Tibial nerve (tissue), 4 donors: ENCODE measurements around the gene TAOK3. TPM values are rescaled to one million over a fixed set of nuclear protein-coding genes. Genes with fewer than 3 reads are reported as not detected.
A peak's percentile ranks its signal among the peaks of the same experiment; 100 is the strongest.

Source experiments
- DNase-seq, 2 donors: peaks; one replicate each; pipeline ENCODE4 v3.0.0-alpha.2; 2019; ENCODE audit warnings: low spot score in 2 of 2
- H3K27ac ChIP-seq, 4 donors: fragments of 200-600 bp; sonication (generic) in 3 of 4; one replicate each; pipeline ENCODE4 v1.5.1; 2017 to 2019; ENCODE audit warnings: mild to moderate bottlenecking in 1 of 4
- H3K27me3 ChIP-seq, 2 donors: fragments of 200-600 bp; sonication (generic) in 1 of 2; one replicate each; pipeline versions ENCODE4 v1.5.1 to v1.6.0; 2017 to 2019
- H3K36me3 ChIP-seq, 3 donors: fragments of 200-600 bp; sonication (generic); one replicate each; pipeline ENCODE4 v1.5.1; 2018 to 2019
- H3K4me1 ChIP-seq, 4 donors: fragments of 200-600 bp; sonication (generic) in 3 of 4; one replicate each; pipeline ENCODE4 v1.5.1; 2017 to 2019
- H3K4me3 ChIP-seq, 4 donors: fragments of 200-600 bp; sonication (generic) in 3 of 4; one replicate each; pipeline ENCODE4 v1.5.1; 2017 to 2019; ENCODE audit warnings: mild to moderate bottlenecking in 1 of 4, moderate library complexity in 1 of 4
- H3K9me3 ChIP-seq, 4 donors: fragments of 200-600 bp; sonication (generic) in 3 of 4; one replicate each; pipeline ENCODE4 v1.5.1; 2017 to 2019
- EP300 ChIP-seq, 2 donors: sonication (generic); formaldehyde crosslinking; IDR thresholded peaks; one replicate each; pipeline ENCODE4 v1.6.1; 2017; ENCODE audit warnings: antibody characterized with exemption in 2 of 2, mild to moderate bottlenecking in 1 of 2
- POLR2A ChIP-seq, 2 donors: fragments of 450-650 bp; IDR thresholded peaks; one replicate each; pipeline ENCODE4 v1.6.1; 2017; ENCODE audit warnings: antibody characterized with exemption in 2 of 2, mild to moderate bottlenecking in 2 of 2, moderate library complexity in 2 of 2
- WGBS, 2 donors: methylation state at CpG; one replicate each; pipeline ENCODE4 v1.1.5; 2018; 5-methylcytosine and 5-hydroxymethylcytosine counted together
- total RNA-seq, 4 donors: library from RNA; depleted of rRNA; stranded (reverse); fragments of >200 nt; gene quantifications; one replicate each; pipeline ENCODE4 v1.1.0, GENCODE V29; 2016
- TF ChIP-seq, protein P1 (sequence below), 5 experiments: fragments of 200-600 bp in 3 of 5; fragments of 450-650 bp in 2 of 5; sonication (generic) in 3 of 5; IDR thresholded peaks; one replicate each; pipeline ENCODE4 v1.5.1; 2016 to 2019; ENCODE audit warnings: antibody characterized with exemption in 5 of 5, mild to moderate bottlenecking in 3 of 5, moderate library complexity in 2 of 5

Gene TAOK3
- total RNA-seq, 4 donors from 2014 or later, result 43.7 to 99.0 (median 59.6) TPM

DNA sequence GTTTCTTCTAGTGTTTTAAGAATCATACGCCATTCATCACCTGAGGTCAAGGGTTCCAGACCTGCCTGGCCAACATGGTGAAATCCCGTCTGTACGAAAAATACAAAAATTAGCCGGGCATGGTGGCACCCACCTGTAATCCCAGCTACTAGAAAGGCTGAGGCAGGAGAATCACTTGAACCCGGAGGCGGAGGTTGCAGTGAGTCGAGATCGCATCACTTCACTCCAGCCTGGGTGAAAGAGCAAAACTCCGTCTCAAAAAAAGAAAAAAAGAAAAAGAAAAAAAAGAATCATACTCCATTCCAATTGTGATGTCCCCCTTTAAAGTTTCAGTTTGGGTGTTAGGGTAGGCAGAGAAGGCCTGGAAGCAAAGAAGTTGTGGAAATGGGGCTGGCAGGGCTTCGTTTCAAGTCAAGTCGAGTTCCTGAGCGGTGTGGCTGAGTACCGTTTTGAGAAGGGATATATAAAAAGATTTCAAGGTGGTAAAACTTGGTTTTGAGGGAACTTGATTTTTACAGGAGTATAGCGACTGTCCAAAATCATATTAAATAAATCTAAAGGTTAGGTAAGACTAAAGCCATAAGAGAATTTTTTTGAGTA is 1.5 kb upstream of the TAOK3 start:
- WGBS, 2 donors, result 81 to 83% methylated on average over 14 of the region's 14 CpGs
- Histone ChIP-seq H3K27ac (peak overlapping the region in 2 of 4 donors; percentile 96 to 97), H3K4me1 (peaks cover 0 to 73% (median 16%) of the 10 kb centered on the region in 4 donors), H3K36me3 (peaks cover 0 to 6% (median 0%) of the 10 kb centered on the region in 3 donors), H3K9me3 (no peaks in the 10 kb centered on the region), H3K27me3 (no peaks in the 10 kb centered on the region), H3K4me3 (no peak overlapping the region)
- DNase-seq, result no peak
- TF ChIP-seq POLR2A (IDR thresholded peaks at IDR 0.05) (no peak), EP300 (IDR thresholded peaks at IDR 0.05) (no peak)
- TF ChIP-seq, protein P1, sequence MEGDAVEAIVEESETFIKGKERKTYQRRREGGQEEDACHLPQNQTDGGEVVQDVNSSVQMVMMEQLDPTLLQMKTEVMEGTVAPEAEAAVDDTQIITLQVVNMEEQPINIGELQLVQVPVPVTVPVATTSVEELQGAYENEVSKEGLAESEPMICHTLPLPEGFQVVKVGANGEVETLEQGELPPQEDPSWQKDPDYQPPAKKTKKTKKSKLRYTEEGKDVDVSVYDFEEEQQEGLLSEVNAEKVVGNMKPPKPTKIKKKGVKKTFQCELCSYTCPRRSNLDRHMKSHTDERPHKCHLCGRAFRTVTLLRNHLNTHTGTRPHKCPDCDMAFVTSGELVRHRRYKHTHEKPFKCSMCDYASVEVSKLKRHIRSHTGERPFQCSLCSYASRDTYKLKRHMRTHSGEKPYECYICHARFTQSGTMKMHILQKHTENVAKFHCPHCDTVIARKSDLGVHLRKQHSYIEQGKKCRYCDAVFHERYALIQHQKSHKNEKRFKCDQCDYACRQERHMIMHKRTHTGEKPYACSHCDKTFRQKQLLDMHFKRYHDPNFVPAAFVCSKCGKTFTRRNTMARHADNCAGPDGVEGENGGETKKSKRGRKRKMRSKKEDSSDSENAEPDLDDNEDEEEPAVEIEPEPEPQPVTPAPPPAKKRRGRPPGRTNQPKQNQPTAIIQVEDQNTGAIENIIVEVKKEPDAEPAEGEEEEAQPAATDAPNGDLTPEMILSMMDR (IDR thresholded peaks at IDR 0.05), result no peak

DNA sequence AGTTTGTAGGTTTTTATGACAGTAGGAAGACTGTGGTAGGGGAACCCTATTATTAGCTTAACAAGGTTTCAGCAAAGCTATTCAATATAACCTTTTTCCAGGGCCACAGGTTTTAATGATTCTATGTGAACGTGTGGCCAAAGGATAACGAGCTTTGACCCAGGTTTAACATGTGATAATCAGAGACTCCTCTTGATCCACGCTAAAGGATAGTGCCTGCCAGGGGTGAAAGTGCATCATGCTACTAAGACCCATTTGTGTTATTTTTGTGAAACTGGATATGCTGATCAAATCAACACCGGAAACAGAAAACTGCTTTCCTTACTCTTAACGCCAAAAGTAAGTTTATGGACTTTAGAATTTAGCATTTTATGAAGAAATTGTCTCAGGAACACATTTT is 909 bp upstream of the TAOK3 start:
- WGBS, 2 donors, result 47 to 60% methylated on average over 5 of the region's 5 CpGs
- TF ChIP-seq POLR2A (IDR thresholded peaks at IDR 0.05), result no peak
- no peak for TF ChIP-seq EP300 (IDR thresholded peaks at IDR 0.05)
- TF ChIP-seq, protein P1 (IDR thresholded peaks at IDR 0.05), result no peak
- Histone ChIP-seq H3K4me3 (peak overlapping the region; percentile 57 to 87 (median 76)), H3K9me3 (no peaks in the 10 kb centered on the region), H3K4me1 (peaks cover 0 to 67% (median 16%) of the 10 kb centered on the region in 4 donors), H3K27ac (peak overlapping the region in 3 of 4 donors; percentile 87 to 97 (median 96)), H3K27me3 (no peaks in the 10 kb centered on the region), H3K36me3 (peaks cover 0 to under 1% (median 0%) of the 10 kb centered on the region in 3 donors)
- DNase-seq, result no peak

DNA sequence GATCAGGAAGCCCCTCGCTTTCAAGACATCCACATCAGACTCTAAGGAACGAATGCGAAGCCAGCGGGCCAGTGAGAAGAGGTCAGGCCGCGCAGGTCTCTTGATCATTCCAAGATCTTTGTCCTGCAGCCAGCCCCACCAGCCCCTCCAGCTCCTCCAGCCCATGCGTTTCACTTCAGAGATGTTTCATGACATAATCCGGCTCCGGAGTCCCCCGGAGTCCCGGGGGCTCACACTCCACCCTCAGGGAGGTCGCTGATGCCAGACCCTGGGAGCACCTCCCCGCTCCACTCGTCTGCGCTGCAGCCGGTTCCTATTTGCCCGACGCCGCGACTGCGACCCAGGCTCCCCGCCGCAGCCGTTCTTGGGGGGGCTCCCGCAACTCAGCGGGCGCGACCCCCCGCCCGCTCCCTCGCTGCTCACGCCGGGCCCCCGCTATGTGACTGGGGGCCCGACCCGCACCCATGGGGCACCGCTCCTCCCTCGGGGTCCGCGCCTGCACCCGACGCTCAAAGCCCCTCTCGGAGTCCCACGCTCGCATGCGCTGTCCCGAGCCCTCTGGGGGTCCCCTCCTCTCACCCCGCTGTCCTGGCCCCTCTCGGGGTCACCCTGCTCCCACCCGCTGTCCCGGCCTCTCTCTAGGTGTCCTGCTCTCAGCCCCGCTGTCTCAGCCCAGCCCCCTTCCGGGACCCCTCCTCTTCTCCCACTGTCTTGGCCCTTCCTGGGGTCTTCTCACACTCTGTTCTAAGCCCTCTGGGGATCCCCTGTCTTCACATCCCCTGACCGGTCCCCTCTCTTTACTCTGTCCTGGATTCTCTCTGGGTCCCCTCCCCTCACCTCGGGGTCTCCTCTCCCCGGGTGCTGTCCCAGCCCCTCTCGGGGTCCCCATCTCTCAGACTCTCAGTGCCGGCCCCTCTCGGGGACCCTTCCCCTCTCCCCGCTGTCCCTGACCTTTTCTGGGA is 1.1 kb downstream of the TAOK3 start:
- H3K9me3 ChIP-seq, result no peaks in the 10 kb centered on the region
- no peaks in the 10 kb centered on the region for H3K27me3 ChIP-seq
- DNase-seq, result no peak
- WGBS, 2 donors, result 3 to 4% methylated on average over 33 to 44 of the region's 60 CpGs
- peak overlapping the region in 3 of 4 donors; percentile 26 to 97 (median 87) for H3K27ac ChIP-seq
- H3K36me3 ChIP-seq, result no peaks in the 10 kb centered on the region
- H3K4me3 ChIP-seq, result peak overlapping the region; percentile 71 to 87 (median 82)
- TF ChIP-seq, protein P1 (IDR thresholded peaks at IDR 0.05), result no peak
- TF ChIP-seq EP300 (IDR thresholded peaks at IDR 0.05), result no peak
- peaks cover 0 to 51% (median 15%) of the 10 kb centered on the region in 4 donors for H3K4me1 ChIP-seq

DNA sequence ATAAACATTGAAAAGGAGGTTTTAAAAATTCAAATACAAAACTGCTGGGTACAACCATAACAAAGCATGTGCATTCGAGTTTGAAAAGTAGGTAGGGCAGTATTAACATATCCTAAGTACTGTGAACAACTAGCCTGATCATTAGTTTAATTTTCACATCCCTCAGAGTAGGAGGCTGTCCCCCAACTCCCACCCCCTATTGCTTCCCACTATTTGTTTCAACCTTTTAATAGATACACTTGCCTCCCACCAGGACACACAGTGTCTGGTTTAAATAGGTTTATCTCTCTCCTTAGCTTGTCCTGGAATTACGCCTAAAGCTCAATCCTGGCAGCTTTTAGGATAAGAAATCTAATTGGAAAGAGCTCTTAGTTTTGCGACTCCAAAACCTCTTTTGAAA is 2.1 kb downstream of the TAOK3 start:
- no peak for DNase-seq
- Histone ChIP-seq H3K27ac (peak overlapping the region in 1 of 4 donors; percentile 97), H3K4me1 (peaks cover 0 to 47% (median 14%) of the 10 kb centered on the region in 4 donors), H3K4me3 (no peak overlapping the region), H3K9me3 (no peaks in the 10 kb centered on the region), H3K27me3 (no peaks in the 10 kb centered on the region), H3K36me3 (no peaks in the 10 kb centered on the region)
- 54 to 61% methylated on average over 3 of the region's 3 CpGs for WGBS, 2 donors
- TF ChIP-seq POLR2A (IDR thresholded peaks at IDR 0.05) (no peak), EP300 (IDR thresholded peaks at IDR 0.05) (no peak)
- TF ChIP-seq, protein P1 (IDR thresholded peaks at IDR 0.05), result no peak

DNA sequence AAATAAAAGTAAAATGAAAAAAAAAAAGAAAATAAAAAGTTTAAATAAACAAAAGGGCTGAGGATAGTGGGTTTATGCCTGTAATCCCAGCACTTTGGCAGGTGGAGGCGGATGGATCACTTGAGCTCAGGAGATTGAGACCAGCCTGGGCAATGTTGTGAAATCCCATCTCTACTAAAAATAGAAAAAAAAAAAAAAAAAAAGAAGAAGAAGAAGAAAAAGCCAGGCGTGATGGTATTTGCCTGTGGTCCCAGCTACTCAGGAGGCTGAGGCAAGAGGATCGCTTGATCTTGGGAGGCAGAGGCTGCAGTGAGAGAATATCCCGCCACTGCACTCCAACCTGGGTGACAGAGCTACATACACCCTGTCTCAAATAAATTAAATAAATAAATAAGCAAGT is 3.9 kb downstream of the TAOK3 start:
- WGBS, 2 donors, result 93 to 94% methylated on average over 4 of the region's 4 CpGs
- Histone ChIP-seq H3K4me1 (peaks cover 0 to 29% (median 4%) of the 10 kb centered on the region in 4 donors), H3K27ac (no peak overlapping the region), H3K36me3 (no peaks in the 10 kb centered on the region), H3K9me3 (no peaks in the 10 kb centered on the region), H3K27me3 (no peaks in the 10 kb centered on the region), H3K4me3 (no peak overlapping the region)
- TF ChIP-seq EP300 (IDR thresholded peaks at IDR 0.05) (no peak), POLR2A (IDR thresholded peaks at IDR 0.05) (no peak)
- TF ChIP-seq, protein P1 (IDR thresholded peaks at IDR 0.05), result no peak
- DNase-seq, result no peak
